Measurements from ENCODE around the gene F10. TPM values are rescaled to one million over a fixed set of nuclear protein-coding genes. Genes with fewer than 3 reads are reported as not detected.

F10 gene
- total and polyA plus RNA-seq, 2 donors (not counting 3 experiments of a cell fraction or from before 2014, with no cell fraction given) = 0.25 TPM; not detected in 1

DNA sequence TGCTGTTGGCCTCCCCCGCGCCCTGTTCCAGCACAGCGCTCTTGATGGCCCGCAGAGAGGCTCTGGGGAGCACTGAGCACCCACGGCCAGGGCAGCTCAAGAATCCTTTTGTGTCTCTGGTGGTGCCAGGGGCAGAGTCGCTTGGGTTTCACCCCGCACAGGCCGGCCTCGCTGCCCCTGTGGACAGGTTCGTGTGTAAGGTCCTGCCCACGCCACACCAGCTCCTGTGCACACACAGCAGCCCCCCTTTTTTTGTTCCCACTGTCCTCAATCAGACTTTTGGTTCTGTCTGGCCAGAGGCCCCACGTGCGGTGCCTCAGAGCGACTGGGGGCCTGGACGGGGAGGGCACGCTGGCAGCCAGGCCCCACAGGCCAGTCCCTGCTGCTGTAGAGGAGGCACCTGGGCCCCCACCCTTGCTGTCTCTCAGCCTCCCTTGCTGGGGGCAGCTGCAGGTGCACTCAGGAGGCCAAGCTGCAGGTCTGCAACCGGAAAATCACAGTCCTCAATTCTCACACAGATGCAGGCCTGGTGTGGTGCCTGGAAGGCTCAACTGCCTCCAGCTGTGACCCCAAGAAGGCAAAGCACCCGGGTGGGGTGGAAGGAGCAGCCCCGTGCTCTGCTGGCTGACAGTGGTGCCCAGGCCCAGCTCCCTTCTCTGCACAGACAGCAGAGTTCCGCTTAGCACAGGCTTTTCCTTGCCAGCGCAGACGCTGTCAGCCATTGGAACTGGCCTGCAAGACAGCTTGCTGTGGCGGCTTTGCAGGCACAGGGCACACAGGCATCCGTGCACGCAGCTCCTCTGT, 29.6 kb upstream of the F10 start:
- Histone ChIP-seq H3K36me3 (ENCODE audit: control insufficient read depth in 2 of 2, extremely low read depth in 1 of 2, insufficient read depth in 2 of 2, low read length in 2 of 2) (no peaks in the 10 kb centered on the region), H3K79me2 (ENCODE audit: control insufficient read depth, insufficient read depth, low read length) (no peaks in the 10 kb centered on the region), H2AFZ (ENCODE audit: low read depth, low read length) (no peak overlapping the region), H3K4me1 (ENCODE audit: control insufficient read depth, extremely low read depth, insufficient read depth, low read length) (no peaks in the 10 kb centered on the region), H3K4me2 (ENCODE audit: insufficient read depth, low read length) (no peak overlapping the region), H3K9me1 (replicated peaks; ENCODE audit: control insufficient read depth, extremely low read depth, insufficient read depth, low read length) (no peaks in the 10 kb centered on the region), H3K27me3 (ENCODE audit: control insufficient read depth in 2 of 2, insufficient read depth in 2 of 2, low read length in 2 of 2) (no peaks in the 10 kb centered on the region), H3K9ac (replicated peaks; ENCODE audit: extremely low read depth, insufficient read depth, low read length) (no peak overlapping the region), H3K9me3 (replicated peaks; ENCODE audit: control insufficient read depth, insufficient read depth, low read length) (no peaks in the 10 kb centered on the region), H3K4me3 (replicated peaks in 1 of 3; ENCODE audit: insufficient read depth in 1 of 3, low read depth in 1 of 3, low read length in 3 of 3) (no peak overlapping the region), H3K27ac (ENCODE audit: insufficient read depth, low read depth, low read length) (no peak overlapping the region), H4K20me1 (replicated peaks; ENCODE audit: control insufficient read depth, extremely low read depth, insufficient read depth, low read length) (no peaks in the 10 kb centered on the region)
- ChIA-PET POLR2A (no interaction called here), CTCF (no interaction called here)
- intact Hi-C loops (cut with micrococcal nuclease) = no loop called here
- dilution Hi-C loops (cut with MboI; ENCODE audit: extremely low pct_ligation_motif_present, low sequenced_read_pairs) = no loop called here
- no TSS peak for BruUV-seq (replicated peaks)
- DNase-seq (ENCODE audit: low read depth, low spot score) (no peak), FAIRE-seq (no peak)
- TF ChIP-seq EZH2 (IDR thresholded peaks at IDR 0.05; ENCODE audit: borderline replicate concordance, low read depth, low read length, severe bottlenecking) = no peak
- TF ChIP-seq POLR2A (IDR thresholded peaks at IDR 0.05; ENCODE audit: low read depth, low read length) = no peak
- TF ChIP-seq, protein P1, sequence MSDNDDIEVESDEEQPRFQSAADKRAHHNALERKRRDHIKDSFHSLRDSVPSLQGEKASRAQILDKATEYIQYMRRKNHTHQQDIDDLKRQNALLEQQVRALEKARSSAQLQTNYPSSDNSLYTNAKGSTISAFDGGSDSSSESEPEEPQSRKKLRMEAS (IDR thresholded peaks at IDR 0.05; ENCODE audit: insufficient read depth, insufficient read length) = no peak
- TF ChIP-seq POLR2AphosphoS5 (IDR thresholded peaks at IDR 0.05; ENCODE audit: insufficient read depth, low read depth, low read length) = no peak
- no peak for TF ChIP-seq FOS (IDR thresholded peaks at IDR 0.05; ENCODE audit: borderline replicate concordance, insufficient read depth, low read length)
- no peak for TF ChIP-seq JUN (IDR thresholded peaks at IDR 0.05; ENCODE audit: borderline replicate concordance, insufficient read depth, insufficient read length, low read depth)
- no peak for TF ChIP-seq GATA2 (IDR thresholded peaks at IDR 0.05; ENCODE audit: insufficient read depth, insufficient read length, low read depth, low read length)
- TF ChIP-seq MYC (IDR thresholded peaks at IDR 0.05; ENCODE audit: low read depth, low read length) = no peak
- TF ChIP-seq, protein P2, sequence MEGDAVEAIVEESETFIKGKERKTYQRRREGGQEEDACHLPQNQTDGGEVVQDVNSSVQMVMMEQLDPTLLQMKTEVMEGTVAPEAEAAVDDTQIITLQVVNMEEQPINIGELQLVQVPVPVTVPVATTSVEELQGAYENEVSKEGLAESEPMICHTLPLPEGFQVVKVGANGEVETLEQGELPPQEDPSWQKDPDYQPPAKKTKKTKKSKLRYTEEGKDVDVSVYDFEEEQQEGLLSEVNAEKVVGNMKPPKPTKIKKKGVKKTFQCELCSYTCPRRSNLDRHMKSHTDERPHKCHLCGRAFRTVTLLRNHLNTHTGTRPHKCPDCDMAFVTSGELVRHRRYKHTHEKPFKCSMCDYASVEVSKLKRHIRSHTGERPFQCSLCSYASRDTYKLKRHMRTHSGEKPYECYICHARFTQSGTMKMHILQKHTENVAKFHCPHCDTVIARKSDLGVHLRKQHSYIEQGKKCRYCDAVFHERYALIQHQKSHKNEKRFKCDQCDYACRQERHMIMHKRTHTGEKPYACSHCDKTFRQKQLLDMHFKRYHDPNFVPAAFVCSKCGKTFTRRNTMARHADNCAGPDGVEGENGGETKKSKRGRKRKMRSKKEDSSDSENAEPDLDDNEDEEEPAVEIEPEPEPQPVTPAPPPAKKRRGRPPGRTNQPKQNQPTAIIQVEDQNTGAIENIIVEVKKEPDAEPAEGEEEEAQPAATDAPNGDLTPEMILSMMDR (IDR thresholded peaks at IDR 0.05; ENCODE audit: extremely low read depth in 1 of 2, insufficient read depth in 1 of 2, low read depth in 1 of 2, low read length in 2 of 2) = no peak

All from endothelial cell of umbilical vein (primary cell).